Esophagus muscularis mucosa (tissue), 4 donors: ENCODE measurements around the gene BAIAP2.

Experiments
- EP300 ChIP-seq: sonication (generic); formaldehyde crosslinking; IDR thresholded peaks from one replicate; pipeline ENCODE4 v1.6.1; 2017; ENCODE audit warnings: antibody characterized with exemption
- POLR2A ChIP-seq: fragments of 450-650 bp; IDR thresholded peaks from one replicate; pipeline ENCODE4 v1.6.1; 2017; ENCODE audit warnings: antibody characterized with exemption, moderate library complexity, mild to moderate bottlenecking, low read depth
- POLR2AphosphoS5 ChIP-seq, 2 donors: sonication (generic); formaldehyde crosslinking; IDR thresholded peaks; one replicate each; pipeline ENCODE4 v1.6.1; 2017; ENCODE audit warnings: antibody characterized with exemption in 2 of 2
- TF ChIP-seq, protein P1 (sequence below), 3 experiments: fragments of 200-600 bp in 2 of 3; fragments of 450-650 bp in 1 of 3; sonication (generic) in 2 of 3; IDR thresholded peaks; one replicate each; pipeline ENCODE4 v1.5.1; 2017 to 2019; ENCODE audit warnings: antibody characterized with exemption in 3 of 3, mild to moderate bottlenecking in 2 of 3, moderate library complexity in 1 of 3

GRCh38 chr17:81092518-81093095, 57.7 kb downstream of the BAIAP2 start:
- no peak for TF ChIP-seq POLR2A
- TF ChIP-seq, protein P1, sequence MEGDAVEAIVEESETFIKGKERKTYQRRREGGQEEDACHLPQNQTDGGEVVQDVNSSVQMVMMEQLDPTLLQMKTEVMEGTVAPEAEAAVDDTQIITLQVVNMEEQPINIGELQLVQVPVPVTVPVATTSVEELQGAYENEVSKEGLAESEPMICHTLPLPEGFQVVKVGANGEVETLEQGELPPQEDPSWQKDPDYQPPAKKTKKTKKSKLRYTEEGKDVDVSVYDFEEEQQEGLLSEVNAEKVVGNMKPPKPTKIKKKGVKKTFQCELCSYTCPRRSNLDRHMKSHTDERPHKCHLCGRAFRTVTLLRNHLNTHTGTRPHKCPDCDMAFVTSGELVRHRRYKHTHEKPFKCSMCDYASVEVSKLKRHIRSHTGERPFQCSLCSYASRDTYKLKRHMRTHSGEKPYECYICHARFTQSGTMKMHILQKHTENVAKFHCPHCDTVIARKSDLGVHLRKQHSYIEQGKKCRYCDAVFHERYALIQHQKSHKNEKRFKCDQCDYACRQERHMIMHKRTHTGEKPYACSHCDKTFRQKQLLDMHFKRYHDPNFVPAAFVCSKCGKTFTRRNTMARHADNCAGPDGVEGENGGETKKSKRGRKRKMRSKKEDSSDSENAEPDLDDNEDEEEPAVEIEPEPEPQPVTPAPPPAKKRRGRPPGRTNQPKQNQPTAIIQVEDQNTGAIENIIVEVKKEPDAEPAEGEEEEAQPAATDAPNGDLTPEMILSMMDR (IDR thresholded peaks at IDR 0.05) = no peak
- TF ChIP-seq POLR2AphosphoS5 (IDR thresholded peaks at IDR 0.05) = no peak
- no peak for TF ChIP-seq EP300
